HL-60/S4 (cell line): ENCODE data around the gene SERTAD2.

Experiments used
- in situ Hi-C: fragments of 300-500 bp; cut with MboI; formaldehyde crosslinking; loops from 2 replicates; pipeline ENCODE4 v1.14.3; 2022; ENCODE audit warnings: low sequenced_read_pairs

SERTAD2 gene

GRCh38 chr2:64650296-64650695, 3.4 kb downstream of the SERTAD2 start:
- in situ Hi-C loops: no loop called here

DNA sequence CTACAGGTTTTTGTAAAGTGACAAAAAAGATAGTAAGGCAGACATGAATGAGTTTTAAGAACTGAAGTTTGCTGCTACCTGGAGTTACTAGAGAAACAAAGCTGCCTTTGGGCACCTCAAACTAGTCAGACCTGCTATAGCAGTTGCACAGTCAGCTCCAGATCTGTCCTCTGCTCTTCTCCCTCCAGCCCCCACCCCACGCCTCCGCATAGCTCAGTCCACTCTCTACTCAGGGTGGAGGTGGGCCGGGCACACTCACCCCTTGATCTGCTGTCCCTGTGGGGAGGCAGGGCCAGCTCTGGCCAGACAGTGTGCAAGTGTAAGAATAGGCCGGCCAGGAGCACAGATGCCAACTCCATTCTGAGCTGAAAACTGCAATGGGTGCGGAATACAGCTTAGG, 4.1 kb downstream of the SERTAD2 start:
- in situ Hi-C loops: loop anchor here (10.0 kb wide), 1 partner anchor 205 kb away; no protein-coding TSS in a partner anchor

DNA sequence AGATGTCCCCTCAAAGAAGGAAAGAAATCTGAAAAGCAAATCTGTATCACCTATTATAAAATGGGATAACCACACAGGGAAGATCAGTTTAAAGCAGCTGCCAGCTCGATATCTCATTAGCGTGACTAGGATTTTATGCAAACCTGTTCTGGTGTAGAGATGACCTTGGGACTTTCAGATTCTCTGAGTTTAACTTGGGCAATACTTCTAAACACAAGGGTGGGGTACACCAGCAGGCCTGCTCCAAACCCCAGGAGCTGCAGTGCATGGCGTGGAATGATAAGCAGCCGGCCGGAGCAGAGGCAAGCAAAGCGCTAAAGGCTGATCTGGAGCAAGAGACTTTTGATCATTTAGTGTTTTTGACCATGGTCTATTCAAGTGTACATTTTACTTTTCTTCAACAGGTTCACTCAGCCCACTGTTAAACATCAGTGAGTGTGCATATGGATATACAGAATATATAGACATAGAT, 4.7 kb downstream of the SERTAD2 start:
- in situ Hi-C loops: loop anchor here (10.0 kb wide), 1 partner anchor 206 kb away; no protein-coding TSS in a partner anchor

DNA sequence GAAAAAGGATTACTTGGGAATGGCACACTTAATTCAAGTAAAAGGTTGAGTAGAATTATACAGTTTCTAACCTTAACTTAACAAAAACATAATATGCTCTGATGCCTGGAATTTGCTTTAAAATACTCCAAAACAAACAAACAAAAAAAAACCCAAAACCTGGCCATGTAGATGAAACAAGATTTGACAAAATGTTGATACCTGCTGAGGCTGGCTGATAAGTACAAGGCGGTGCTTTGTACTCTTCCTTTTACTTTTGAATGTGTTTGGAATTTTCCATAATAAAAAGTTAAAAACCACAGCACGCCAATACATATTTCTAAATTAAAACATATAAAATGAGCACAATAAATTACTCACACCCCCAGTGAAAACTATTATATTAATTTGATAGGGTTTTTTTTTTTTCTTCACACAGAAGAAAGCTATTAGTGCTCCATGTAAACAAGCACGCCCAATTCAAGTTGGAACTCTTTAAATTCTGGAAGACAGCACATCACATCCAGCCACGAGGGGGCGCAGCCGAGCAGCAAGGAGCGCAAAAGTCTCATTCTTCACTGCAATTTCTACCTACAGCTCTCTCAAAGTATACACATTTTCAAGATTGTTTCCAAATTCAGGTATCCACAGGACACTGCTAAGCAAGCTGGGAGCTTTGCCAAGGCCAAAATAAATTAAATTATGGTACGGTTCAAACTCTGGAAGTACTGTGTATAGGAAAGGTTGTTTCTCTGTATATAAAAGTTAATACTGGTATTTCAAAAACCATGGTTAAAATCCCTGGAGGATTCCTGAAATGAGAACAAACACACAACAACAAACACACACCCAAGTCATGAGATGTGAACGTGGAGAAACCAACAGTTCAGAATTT, 7.5 kb downstream of the SERTAD2 start:
- in situ Hi-C loops: loop anchor here (10.0 kb wide), 1 partner anchor 209 kb away; no protein-coding TSS in a partner anchor

DNA sequence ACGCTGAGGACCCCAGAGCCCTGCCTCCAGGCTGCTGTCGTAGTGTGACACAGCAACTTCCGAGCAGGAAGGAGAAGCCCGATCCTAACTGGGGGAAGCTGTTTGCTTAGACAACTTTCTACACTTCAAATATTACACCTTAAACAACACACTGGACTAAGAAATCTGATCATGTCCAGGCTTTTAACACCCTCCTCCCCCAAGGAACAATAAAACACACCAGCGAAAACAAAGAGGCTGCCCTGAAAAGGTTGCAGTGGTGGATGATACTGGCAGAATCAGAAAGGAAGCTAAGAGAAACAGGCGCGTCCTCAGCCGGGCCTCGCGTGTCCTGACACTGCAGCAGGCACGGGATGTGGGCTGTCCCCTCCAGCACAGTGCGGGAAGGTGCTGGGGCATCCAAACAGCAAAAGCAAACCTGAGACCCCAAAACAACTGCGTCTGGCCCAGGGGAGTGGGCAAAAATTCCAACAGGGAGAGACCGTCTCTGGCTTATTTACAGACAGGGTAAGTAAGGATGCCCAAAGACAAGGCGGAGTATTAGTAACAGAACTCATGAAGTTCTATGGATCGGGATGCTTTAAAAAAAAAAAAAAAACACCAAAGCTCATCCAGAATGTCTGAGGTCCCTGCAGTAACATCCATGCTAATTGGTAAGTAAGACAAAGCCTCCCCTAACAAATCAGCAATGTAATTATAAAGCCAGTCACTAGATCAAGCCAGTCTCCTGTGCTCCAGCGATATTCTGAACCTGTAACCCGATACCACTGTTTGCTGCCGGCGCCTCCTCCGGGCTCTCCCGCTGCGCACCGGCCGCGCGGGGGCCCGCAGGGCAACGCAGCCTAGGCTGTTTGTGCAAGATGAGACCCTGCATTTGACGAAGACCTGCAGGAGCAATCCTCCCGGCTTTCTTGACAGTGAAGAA, 9.0 kb downstream of the SERTAD2 start:
- in situ Hi-C loops: loop anchor here (10.0 kb wide), 1 partner anchor 210 kb away; no protein-coding TSS in a partner anchor

- in situ Hi-C loops: loop anchor here (10.0 kb wide), 1 partner anchor 211 kb away; no protein-coding TSS in a partner anchor
These were observed 9.8 kb downstream of the SERTAD2 start for GRCh38 chr2:64643838-64644457.

DNA sequence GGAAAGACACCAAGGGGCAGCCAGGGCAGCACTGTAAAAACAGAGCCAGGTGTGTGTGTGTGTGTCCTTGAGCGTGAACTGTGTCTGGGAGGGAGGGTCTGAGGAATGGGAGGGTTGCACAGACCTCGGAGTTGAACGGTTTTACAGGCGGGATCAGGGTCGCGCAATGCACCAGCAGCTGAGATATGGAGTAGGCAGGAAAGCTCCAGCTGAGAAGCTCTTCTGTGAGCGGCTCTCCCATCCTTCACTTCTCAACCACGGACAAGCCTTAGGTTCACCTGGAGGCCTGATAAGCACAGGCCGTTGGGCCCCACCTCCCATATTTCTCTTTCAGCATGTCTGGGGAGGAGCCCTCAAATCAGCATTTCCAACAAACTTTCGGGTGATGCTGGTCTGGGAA, 12.1 kb downstream of the SERTAD2 start:
- in situ Hi-C loops: loop anchor here (10.0 kb wide), 1 partner anchor 213 kb away; no protein-coding TSS in a partner anchor

DNA sequence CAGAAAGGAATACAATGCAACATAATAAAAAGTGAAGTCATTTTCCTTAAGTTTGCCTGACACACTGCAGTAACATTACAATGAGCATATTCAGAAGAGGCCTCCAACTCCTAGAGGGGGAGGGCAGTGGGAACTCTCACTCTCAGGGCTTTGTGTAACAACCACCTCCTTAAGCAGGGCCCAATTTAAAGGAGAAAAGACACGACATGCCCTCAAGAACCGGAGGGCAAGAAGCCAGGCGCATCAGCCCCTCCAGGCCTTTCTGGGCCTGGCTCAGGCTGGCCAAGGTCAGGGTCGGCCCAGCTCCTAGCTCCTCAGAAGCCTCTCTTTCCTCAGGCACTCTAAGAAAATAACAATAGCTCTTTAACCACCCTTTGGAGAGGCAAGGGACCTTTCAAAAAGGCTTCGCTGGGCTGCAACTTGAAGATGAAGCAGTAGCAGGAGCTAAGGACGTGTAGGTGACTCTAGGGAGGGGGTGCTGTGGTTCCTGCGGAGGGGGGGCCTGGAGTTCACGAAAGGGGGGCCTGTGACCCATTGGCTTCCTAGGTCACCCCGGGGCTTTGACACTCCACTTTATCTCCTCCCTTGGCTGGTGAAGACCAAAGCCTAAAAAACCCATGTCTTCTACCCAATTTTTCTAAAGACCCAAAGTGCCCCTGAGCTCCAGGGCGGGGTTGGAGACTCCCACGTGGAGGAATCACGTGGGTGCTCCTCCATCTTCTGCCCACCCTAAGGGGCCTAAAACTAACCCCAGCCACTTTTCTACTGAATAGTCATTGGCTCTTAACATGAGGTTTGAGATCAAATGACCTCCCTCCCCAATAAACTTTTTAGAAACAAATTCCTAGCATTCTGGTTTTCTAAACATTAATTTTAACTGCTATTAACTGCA, 13.3 kb downstream of the SERTAD2 start:
- in situ Hi-C loops: loop anchor here (10.0 kb wide), 1 partner anchor 214 kb away; no protein-coding TSS in a partner anchor

DNA sequence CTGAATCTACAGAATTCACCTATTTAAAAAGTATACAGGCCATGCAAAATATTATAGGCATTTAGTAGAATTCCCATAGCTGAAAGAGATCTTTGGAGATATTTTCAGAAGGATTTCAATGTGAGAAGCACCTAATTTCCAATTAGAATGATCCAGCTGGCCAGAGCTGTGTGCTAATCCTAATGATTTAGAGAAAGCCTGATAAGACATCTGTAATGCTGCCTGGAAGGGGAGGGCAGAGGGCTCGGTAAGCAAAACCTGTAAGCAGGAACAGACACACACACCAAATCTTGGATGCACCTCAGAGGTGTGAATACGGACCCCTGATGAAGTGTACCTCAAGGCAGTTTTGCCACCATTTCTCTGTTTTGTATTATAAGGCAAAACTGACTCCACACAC, 14.0 kb downstream of the SERTAD2 start:
- in situ Hi-C loops: loop anchor here (10.0 kb wide), 1 partner anchor 215 kb away; no protein-coding TSS in a partner anchor

DNA sequence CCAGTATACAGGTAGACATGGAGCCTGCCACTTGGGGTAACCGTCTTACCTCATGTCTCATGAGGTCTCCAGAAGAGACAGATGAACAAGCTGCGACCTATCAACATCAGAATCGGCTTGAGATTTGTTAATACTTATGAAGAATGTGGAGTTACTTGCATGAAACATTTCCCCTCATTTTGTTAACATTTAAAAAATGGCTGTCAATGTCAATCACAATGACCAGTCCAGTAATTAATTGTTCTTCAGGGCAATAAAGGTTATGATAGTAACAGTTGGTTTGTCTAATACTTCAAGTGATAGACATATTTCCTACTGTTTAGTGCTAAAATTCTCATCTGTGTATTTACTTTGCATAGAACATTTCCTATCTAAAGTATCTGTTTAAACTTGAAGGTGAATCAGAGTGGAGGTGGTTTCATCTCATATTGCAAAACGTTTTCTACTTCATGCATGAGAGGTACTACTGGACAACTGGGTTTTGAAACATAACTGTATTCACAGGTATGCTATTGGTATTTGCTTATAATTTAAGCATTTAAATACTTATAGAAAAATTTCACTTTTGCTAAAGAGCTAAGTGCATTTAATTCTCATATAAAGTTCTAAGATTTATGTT, 15.1 kb downstream of the SERTAD2 start:
- in situ Hi-C loops: no loop called here

DNA sequence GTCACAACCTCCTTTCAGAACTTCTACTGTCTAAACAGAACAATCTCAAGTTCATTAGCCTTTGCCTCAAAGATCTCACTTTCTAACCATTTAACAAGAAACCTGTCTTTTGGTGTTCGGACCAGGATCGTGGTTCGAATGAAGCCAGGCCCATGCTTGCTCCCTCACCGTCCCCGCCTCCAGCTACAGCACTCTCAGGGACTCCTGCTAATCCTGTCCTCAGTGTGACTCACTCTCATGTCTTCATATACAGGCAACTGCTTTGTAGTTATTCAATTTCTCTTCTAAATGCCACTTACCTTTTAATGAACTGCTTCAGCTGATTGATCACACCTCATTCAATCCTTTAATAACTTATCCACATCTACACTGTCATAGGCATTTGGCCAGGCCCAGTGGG, 15.8 kb downstream of the SERTAD2 start:
- in situ Hi-C loops: no loop called here

DNA sequence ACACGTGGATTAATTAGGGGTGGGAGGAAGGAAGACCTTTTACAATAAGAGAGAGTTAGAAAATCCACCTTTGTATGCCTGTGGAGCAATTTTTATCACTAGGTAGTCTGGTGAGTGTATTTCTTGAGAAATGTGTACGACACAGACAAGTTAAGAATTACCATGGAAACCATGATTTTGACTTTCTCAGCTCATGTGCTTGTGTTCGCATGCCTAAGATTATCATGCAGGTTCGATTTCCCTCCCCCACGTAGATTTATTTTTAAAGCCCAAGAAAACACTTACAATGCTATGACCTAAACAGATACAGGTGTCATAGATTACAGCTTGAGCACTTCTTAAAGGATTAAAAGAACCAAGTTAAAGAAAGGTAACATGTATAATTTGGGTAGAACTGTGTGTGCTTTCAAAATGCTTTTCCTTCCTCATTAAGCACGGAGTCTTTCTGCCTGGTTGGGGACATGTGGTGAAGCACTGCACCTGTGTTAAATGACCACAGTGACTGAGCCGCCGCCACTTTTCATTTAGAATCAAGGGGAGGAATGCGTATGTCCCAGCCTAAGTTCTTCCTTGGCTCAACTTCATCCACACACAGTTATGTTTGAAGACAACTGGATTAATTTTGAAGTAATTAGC, 16.6 kb downstream of the SERTAD2 start:
- in situ Hi-C loops: no loop called here

DNA sequence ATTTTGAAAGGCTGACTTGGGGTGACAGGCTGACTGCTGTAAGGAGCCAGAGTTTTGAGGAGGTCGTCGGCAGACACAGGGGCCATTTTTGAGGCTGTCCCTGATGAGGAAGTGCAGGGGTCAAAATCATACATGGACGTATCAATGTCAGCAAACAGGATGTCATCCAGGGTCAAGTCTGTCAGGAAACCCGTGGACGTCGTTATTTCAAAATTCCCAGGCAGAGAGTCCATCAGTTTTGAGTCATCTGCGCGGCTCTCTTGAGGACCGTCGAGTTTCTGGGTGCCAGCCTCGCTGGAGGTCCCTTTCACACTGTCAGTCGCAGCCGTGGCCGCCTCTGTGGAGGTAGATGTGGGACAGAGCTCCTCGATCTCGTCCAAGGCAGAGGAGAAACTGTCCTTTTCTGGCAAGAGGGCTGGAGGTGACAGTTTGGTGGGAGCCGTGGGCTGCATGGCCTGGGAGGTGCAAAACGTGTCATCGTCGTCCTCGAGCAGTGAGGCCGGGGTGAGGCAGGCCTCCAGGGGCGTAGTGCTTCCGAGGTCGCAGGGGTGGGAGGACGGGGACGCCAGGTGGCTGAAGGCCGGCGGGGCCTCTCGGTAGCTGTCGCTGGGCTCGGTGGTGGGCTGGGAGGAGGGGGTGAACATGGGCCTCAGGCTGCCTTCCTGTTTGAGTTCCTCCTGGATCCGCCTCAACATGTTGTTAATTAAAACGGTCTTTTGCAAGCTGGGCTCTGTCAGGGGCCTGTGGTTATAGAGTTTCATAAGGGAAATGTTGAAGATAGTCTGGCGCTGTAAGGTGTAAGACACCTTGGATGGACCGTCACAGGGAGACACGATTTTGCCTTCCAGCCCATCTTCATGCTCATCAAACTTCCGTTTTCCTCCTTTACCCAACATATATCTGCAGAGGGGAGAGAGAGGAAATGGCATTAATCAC, 17.5 kb downstream of the SERTAD2 start:
- in situ Hi-C loops: no loop called here

DNA sequence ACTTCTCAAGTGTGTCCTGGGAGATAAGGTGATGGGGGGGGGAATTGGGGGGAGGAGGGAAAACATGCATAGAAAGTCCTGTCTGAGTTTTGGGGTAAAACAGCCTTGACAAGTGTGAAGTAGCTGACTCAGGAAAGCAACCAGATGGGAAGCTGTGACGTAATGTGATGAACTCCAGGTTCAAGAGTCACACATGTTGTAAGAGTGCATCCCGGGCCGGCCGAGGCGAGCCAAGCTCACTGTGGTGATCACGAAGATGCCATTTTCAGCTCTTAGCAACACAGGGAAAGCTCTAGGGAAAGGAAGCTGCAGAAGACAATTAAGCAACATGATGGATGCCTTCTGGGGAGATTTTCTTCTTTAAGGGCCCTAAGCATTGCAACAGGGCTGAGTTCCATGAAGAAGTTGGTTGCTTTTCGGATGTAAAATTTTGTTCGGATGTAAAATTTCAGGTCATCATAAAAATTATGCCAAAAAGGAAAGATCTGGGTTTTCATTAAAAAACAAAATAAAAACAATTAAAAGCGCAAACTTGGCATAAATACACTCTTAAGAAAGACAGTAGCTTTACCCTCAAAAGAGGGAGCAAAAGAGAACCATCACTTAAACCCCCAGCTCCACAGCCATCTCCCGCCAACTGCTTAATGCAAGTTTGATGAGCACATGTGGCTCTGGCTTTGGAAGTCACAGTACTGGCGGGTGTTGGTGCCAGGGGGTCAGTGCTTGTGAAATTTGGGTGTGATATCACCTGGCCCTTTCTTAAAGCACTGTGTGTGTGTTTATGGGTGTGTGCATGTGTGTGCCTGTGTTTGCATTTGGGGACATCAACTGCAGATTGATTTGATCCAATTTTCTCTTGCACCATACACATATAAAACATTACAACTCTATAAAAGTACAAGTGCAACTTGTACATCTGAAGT, 19.1 kb downstream of the SERTAD2 start:
- in situ Hi-C loops: no loop called here

GRCh38 chr2:64632835-64633819, 20.6 kb downstream of the SERTAD2 start:
- in situ Hi-C loops: no loop called here
